ENCODE measurements around the gene LINC01488. TPM values are rescaled to one million over a fixed set of nuclear protein-coding genes. Genes with fewer than 3 reads are reported as not detected.

Gene LINC01488
- polyA plus RNA-seq, 1 experiment, result not detected

DNA sequence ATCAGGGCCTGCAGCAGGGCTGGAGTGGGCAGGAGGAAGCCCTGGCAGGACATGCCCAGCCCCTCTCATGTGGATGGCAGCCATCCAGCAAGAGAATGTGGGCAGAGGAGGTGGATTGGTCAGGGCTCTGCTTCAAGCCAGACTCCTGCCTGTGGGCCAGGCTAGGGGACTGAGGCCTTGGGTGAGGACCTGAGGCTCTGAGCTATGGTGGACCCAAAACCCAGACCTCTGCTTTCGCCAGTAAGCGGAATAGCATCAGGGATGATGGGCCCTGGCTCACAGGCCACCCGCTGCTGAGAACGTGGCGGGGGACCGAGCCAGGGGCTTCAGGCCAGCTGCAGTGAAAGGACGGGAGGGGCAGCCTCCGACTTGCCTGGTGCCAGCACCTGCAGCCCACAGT is 57.4 kb downstream of the LINC01488 start:
- H3K27ac ChIP-seq (ENCODE audit: low read depth, low read length), result no peak overlapping the region
- H3K9me3 ChIP-seq (ENCODE audit: control insufficient read depth, insufficient read depth, low read length), result peaks cover 3% of the 10 kb centered on the region; the same call in 1 of the 2 replicates
- no peak overlapping the region for H3K4me3 ChIP-seq (ENCODE audit: low read depth, low read length)
- no peak for DNase-seq (ENCODE audit: low read depth, low spot score)
- POLR2A ChIA-PET, result no interaction called here
- CTCF ChIA-PET, result no interaction called here
- no peaks in the 10 kb centered on the region for H3K27me3 ChIP-seq (ENCODE audit: control insufficient read depth, insufficient read depth, low read length)
- TF ChIP-seq, protein P1, sequence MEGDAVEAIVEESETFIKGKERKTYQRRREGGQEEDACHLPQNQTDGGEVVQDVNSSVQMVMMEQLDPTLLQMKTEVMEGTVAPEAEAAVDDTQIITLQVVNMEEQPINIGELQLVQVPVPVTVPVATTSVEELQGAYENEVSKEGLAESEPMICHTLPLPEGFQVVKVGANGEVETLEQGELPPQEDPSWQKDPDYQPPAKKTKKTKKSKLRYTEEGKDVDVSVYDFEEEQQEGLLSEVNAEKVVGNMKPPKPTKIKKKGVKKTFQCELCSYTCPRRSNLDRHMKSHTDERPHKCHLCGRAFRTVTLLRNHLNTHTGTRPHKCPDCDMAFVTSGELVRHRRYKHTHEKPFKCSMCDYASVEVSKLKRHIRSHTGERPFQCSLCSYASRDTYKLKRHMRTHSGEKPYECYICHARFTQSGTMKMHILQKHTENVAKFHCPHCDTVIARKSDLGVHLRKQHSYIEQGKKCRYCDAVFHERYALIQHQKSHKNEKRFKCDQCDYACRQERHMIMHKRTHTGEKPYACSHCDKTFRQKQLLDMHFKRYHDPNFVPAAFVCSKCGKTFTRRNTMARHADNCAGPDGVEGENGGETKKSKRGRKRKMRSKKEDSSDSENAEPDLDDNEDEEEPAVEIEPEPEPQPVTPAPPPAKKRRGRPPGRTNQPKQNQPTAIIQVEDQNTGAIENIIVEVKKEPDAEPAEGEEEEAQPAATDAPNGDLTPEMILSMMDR (IDR thresholded peaks at IDR 0.05; ENCODE audit: low read depth, low read length), result no peak

DNA sequence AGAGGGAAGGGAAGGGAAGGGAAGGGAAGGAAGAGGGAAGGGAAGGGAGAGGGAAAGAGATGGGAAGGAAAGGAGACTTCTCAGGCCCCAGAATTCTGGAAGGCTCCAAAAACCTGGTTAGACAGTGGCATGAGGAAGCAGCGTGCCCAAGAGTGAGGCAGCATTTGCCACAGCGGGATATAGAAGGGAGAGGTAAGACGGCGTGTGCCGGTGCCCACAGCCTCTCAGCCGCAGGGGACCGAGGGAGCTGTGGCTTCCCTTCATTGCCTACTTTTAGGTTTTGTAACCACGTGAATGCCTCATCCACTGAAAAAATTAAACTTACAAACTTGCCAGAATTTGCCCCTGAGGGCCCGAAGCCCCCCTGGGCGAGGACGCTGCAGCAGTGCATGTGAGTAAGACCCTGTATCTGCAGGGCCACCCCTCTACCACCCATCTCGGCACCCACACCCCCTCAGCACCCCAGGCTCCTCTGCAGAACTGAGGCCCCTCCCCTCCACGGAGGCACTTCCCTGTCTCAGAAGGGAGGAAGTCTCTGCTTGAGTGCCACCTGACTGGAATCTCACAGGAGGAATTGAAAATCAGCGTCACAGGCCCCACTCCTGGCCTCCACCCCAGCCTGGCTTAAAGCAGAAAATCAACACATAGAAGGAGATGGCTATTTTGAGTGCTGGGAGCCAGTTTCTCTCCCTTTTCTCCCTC is 58.1 kb downstream of the LINC01488 start:
- H3K4me3 ChIP-seq (ENCODE audit: low read depth, low read length), result no peak overlapping the region
- DNase-seq (ENCODE audit: low read depth, low spot score), result no peak
- TF ChIP-seq, protein P1 (IDR thresholded peaks at IDR 0.05; ENCODE audit: low read depth, low read length), result no peak
- CTCF ChIA-PET, result no interaction called here
- no peak overlapping the region for H3K27ac ChIP-seq (ENCODE audit: low read depth, low read length)
- no peaks in the 10 kb centered on the region for H3K27me3 ChIP-seq (ENCODE audit: control insufficient read depth, insufficient read depth, low read length)
- H3K9me3 ChIP-seq (ENCODE audit: control insufficient read depth, insufficient read depth, low read length), result peaks cover 3% of the 10 kb centered on the region; the same call in 1 of the 2 replicates
- POLR2A ChIA-PET, result no interaction called here

DNA sequence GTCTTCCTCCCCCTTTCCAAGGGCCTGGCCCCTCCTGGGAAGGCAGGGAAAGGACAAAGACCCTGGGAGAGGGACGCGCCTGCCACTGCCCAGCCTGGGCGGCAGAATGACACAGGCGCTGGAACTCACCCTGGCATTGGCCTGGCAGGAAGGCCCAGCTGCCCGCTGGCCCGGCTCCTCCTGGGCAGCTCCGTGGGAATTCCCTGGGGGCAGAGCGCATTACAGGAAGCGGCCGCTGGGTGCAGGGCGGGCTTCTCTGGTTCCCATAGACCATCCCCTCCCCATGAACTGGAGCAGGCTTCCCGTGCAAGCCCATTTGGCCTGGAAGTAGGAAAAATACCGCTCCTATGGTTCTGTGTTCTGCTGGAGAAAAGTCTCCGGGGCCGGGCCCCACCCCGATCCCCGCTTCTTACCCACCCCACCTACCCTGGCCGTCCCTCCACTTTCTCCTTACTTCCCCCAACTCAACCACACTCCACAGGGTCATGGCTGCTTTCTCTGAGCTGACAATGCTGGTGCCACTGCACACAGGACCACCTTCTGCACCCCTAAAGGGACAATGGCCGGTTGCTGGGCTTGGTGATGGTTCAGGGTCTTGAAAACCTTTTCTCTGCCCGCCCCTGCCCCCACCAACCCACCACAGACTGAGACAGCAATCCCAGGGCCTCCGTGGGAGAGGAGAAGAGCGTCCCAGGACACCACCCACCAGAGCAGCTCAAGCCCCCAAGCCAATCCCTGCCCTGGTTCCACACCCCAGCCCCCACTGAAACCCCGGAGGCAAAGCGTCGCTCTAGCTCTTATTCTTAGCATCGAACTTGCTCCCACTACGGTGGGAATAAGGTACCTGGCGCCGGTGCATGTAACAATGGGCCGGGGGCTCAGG is 58.9 kb downstream of the LINC01488 start:
- Histone ChIP-seq H3K4me3 (ENCODE audit: low read depth, low read length) (no peak overlapping the region), H3K9me3 (ENCODE audit: control insufficient read depth, insufficient read depth, low read length) (peaks cover 3% of the 10 kb centered on the region; the same call in 1 of the 2 replicates), H3K27ac (ENCODE audit: low read depth, low read length) (no peak overlapping the region), H3K27me3 (ENCODE audit: control insufficient read depth, insufficient read depth, low read length) (peaks cover 2% of the 10 kb centered on the region)
- CTCF ChIA-PET, result no interaction called here
- POLR2A ChIA-PET, result no interaction called here
- TF ChIP-seq, protein P1 (IDR thresholded peaks at IDR 0.05; ENCODE audit: low read depth, low read length), result no peak
- DNase-seq (ENCODE audit: low read depth, low spot score), result no peak

DNA sequence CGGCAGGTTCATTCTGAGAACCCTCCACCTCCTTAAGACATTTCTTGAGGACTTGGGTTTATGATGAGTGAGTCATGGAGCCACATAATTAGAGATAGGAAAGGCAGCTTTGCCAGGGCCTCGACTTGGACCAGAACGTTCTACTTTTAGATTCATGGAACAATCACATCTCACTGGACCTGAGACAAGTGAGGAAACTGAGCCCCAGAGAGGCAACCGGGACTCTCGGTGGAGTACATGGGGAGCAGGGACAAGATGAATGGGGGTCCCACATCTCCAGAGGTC is 59.5 kb downstream of the LINC01488 start:
- no peak overlapping the region for H3K27ac ChIP-seq (ENCODE audit: low read depth, low read length)
- POLR2A ChIA-PET, result no interaction called here
- peaks cover 3% of the 10 kb centered on the region for H3K27me3 ChIP-seq (ENCODE audit: control insufficient read depth, insufficient read depth, low read length)
- CTCF ChIA-PET, result no interaction called here
- DNase-seq (ENCODE audit: low read depth, low spot score), result no peak
- H3K9me3 ChIP-seq (ENCODE audit: control insufficient read depth, insufficient read depth, low read length), result peaks cover 4% of the 10 kb centered on the region; the same call in 1 of the 2 replicates
- no peak overlapping the region for H3K4me3 ChIP-seq (ENCODE audit: low read depth, low read length)
- TF ChIP-seq, protein P1 (IDR thresholded peaks at IDR 0.05; ENCODE audit: low read depth, low read length), result no peak

All from AG04450 (cell line).